Hepatocyte (in vitro differentiated cells): ENCODE results near the gene RIC8B.

ENCODE experiments used
- EZH2 ChIP-seq: fragments of 200-600 bp; sonication (generic); IDR thresholded peaks from 2 replicates; pipeline ENCODE4 v1.6.1; 2016; ENCODE audit warnings: antibody characterized with exemption, mild to moderate bottlenecking, borderline replicate concordance
- TF ChIP-seq, protein P1 (sequence below): fragments of 200-600 bp; sonication (generic); IDR thresholded peaks from 2 replicates; pipeline ENCODE4 v1.5.1; 2016; ENCODE audit warnings: antibody characterized with exemption, mild to moderate bottlenecking; ENCODE audit not compliant: poor library complexity

DNA sequence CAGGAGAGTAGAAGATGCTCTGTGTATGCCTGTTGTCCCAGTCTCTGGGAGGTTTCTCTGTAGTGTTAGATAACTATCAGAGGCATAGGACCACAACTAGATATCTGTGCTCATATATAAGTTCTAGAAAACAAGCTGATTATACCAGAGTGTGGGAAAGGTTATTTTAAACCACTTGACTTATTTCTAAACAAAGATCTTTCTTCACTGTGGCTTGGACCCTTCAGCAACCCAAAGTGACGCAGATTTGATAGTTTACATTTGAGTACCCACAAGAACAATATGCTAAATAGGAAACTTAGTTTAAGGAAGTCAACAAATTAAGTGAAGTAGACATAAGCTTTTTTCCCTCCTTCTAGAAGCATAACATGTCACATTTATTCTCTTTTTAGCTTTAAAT lies 41.3 kb downstream of the RIC8B start:
- TF ChIP-seq, protein P1, sequence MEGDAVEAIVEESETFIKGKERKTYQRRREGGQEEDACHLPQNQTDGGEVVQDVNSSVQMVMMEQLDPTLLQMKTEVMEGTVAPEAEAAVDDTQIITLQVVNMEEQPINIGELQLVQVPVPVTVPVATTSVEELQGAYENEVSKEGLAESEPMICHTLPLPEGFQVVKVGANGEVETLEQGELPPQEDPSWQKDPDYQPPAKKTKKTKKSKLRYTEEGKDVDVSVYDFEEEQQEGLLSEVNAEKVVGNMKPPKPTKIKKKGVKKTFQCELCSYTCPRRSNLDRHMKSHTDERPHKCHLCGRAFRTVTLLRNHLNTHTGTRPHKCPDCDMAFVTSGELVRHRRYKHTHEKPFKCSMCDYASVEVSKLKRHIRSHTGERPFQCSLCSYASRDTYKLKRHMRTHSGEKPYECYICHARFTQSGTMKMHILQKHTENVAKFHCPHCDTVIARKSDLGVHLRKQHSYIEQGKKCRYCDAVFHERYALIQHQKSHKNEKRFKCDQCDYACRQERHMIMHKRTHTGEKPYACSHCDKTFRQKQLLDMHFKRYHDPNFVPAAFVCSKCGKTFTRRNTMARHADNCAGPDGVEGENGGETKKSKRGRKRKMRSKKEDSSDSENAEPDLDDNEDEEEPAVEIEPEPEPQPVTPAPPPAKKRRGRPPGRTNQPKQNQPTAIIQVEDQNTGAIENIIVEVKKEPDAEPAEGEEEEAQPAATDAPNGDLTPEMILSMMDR: no peak
- no peak for TF ChIP-seq EZH2
